Kidney (tissue), 14 donors: ENCODE results near the gene CHERP. TPM values are rescaled to one million over a fixed set of nuclear protein-coding genes. Genes with fewer than 3 reads are reported as not detected.

Experiments used
- DNase-seq, 5 donors: peaks; one replicate each; pipeline ENCODE4 v3.0.0-alpha.2; 2013 to 2020
- FAIRE-seq: peaks from 2 replicates; lab custom pipeline; 2012; peaks lifted over from hg19 to GRCh38; lab: Jason Lieb, UNC
- H3K27ac ChIP-seq, 2 donors: one replicate each; pipeline ENCODE4 v1.7.0; 2013; ENCODE audit warnings: low read depth in 2 of 2, low read length in 2 of 2, inconsistent platforms in 1 of 2
- H3K27me3 ChIP-seq: one replicate; pipeline ENCODE4 v1.7.1; 2013; ENCODE audit warnings: low read length, inconsistent platforms; ENCODE audit not compliant: control insufficient read depth, insufficient read depth
- H3K36me3 ChIP-seq, 3 donors: one replicate each; pipeline versions ENCODE4 v1.7.0 to v1.7.1; 2013; ENCODE audit warnings: low read length in 3 of 3, control low read depth in 1 of 3, inconsistent platforms in 1 of 3; ENCODE audit not compliant: insufficient read depth in 3 of 3, control insufficient read depth in 2 of 3
- H3K4me1 ChIP-seq, 3 donors: one replicate each; pipeline versions ENCODE4 v1.7.0 to v1.7.1; 2013; ENCODE audit warnings: low read length in 3 of 3, inconsistent platforms in 1 of 3, low read depth in 1 of 3; ENCODE audit not compliant: control insufficient read depth in 2 of 3, insufficient read depth in 2 of 3
- H3K4me3 ChIP-seq, 3 donors: one replicate each; pipeline versions ENCODE4 v1.7.0 to v1.8.1; 2013; ENCODE audit warnings: low read length in 3 of 3, control low read depth in 1 of 3, inconsistent platforms in 1 of 3
- H3K9ac ChIP-seq, 3 donors: one replicate each; pipeline versions ENCODE4 v1.7.0 to v1.7.1; 2013; ENCODE audit warnings: low read length in 3 of 3, control low read depth in 1 of 3, inconsistent platforms in 1 of 3
- H3K9me3 ChIP-seq, 3 donors: one replicate each; pipeline versions ENCODE4 v1.7.0 to v1.7.1; 2013; ENCODE audit warnings: low read length in 3 of 3, control low read depth in 1 of 3, inconsistent platforms in 1 of 3; ENCODE audit not compliant: control insufficient read depth in 2 of 3, insufficient read depth in 1 of 3
- intact Hi-C: fragments of 100-400 bp; cut with DNase I; formaldehyde crosslinking; loops from one replicate; pipeline ENCODE4 v1.11.1; 2022
- polyA plus RNA-seq: library from polyadenylated mRNA; stranded (reverse); fragments of 350-450 nt; fragmentation: Illumina TruSeq; extraction: RNeasy Lipid Tissue Mini Kit (QIAGEN cat#74804); gene quantifications from one replicate; pipeline ENCODE4 v1.2.3, GENCODE V29; 2014; ENCODE audit warnings: low read depth, low replicate concordance; ENCODE audit not compliant: insufficient read depth
- total RNA-seq: library from RNA; stranded (reverse); fragmentation: NEBNext Ultra II Directional; extraction: Animal tissue kit (Norgen Biotek cat#: 25700); gene quantifications from one replicate; pipeline ENCODE4 v1.2.1, GENCODE V29; 2021
- TF ChIP-seq, protein P1 (sequence below): IDR thresholded peaks from 3 replicates; pipeline ENCODE4 v1.5.1; 2012; ENCODE audit warnings: mild to moderate bottlenecking, moderate library complexity, borderline replicate concordance; ENCODE audit not compliant: insufficient read depth; ENCODE audit errors: extremely low read depth
- donor health status: control.
- donor health status: control.
- donor health status: control.
- donor health status: control.
- donor health status: control.
- donor health status: DM: yes; HTN: yes; CAD: no.
- donor health status: Normal renal cell carcinoma (clear cell type).

Gene CHERP
- total and polyA plus RNA-seq, 2 donors from 2014 or later = 14.6 to 37.2 TPM

DNA sequence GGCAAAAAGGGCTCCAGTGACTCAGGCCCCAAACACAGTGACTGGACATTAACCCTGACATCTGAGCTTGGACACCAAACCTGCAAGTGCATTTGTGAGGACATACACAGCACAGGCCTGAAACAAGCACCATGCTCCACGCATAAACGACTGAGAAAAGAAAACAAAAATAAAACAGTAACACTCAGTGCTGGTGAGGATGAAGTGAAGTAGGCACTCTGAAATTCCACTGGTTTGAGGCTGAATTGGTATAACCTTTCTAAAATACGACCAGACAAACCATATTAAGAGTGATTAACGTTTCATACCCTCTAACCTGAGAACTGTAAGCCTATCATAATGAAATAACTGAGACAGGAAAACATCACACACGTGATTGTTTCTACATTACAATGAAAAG is 24.5 kb upstream of the CHERP start:
- no peak overlapping the region for H3K4me3 ChIP-seq
- DNase-seq (no peak), FAIRE-seq (no peak)
- peaks cover 0 to 7% (median 6%) of the 10 kb centered on the region in 3 donors for H3K4me1 ChIP-seq
- intact Hi-C loops = no loop called here
- H3K36me3 ChIP-seq = peaks cover 5 to 44% (median 14%) of the 10 kb centered on the region in 3 donors
- TF ChIP-seq, protein P1, sequence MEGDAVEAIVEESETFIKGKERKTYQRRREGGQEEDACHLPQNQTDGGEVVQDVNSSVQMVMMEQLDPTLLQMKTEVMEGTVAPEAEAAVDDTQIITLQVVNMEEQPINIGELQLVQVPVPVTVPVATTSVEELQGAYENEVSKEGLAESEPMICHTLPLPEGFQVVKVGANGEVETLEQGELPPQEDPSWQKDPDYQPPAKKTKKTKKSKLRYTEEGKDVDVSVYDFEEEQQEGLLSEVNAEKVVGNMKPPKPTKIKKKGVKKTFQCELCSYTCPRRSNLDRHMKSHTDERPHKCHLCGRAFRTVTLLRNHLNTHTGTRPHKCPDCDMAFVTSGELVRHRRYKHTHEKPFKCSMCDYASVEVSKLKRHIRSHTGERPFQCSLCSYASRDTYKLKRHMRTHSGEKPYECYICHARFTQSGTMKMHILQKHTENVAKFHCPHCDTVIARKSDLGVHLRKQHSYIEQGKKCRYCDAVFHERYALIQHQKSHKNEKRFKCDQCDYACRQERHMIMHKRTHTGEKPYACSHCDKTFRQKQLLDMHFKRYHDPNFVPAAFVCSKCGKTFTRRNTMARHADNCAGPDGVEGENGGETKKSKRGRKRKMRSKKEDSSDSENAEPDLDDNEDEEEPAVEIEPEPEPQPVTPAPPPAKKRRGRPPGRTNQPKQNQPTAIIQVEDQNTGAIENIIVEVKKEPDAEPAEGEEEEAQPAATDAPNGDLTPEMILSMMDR = no peak
- H3K9ac ChIP-seq = no peak overlapping the region
- no peaks in the 10 kb centered on the region for H3K27me3 ChIP-seq
- H3K27ac ChIP-seq = no peak overlapping the region
- no peaks in the 10 kb centered on the region for H3K9me3 ChIP-seq

DNA sequence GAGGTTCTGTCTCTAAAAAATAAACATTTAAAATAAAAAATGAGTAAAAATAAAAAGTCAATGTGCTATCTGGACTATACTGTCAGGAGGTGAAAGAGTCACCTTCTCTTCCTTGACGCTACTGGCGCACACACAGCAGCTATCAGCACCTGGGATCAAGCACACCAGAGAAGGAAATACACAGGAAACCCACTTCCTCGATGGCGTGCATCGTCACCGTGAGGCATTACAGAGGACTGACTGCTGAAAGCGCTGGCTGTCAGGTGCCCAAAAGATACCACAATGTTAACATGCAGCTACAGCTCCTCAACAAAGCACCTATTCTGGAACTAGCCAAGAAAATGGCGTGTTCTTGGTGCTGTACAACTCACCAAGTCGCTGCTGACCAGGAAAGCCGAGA is 23.9 kb upstream of the CHERP start:
- intact Hi-C loops = no loop called here
- no peak overlapping the region for H3K27ac ChIP-seq
- TF ChIP-seq, protein P1 = no peak
- DNase-seq (peak in 1 of 5 donors; percentile 81), FAIRE-seq (no peak)
- H3K9ac ChIP-seq = no peak overlapping the region
- H3K9me3 ChIP-seq = no peaks in the 10 kb centered on the region
- peaks cover 0 to 2% (median 2%) of the 10 kb centered on the region in 3 donors for H3K4me1 ChIP-seq
- H3K27me3 ChIP-seq = no peaks in the 10 kb centered on the region
- H3K36me3 ChIP-seq = peaks cover 5 to 44% (median 19%) of the 10 kb centered on the region in 3 donors
- H3K4me3 ChIP-seq = no peak overlapping the region

DNA sequence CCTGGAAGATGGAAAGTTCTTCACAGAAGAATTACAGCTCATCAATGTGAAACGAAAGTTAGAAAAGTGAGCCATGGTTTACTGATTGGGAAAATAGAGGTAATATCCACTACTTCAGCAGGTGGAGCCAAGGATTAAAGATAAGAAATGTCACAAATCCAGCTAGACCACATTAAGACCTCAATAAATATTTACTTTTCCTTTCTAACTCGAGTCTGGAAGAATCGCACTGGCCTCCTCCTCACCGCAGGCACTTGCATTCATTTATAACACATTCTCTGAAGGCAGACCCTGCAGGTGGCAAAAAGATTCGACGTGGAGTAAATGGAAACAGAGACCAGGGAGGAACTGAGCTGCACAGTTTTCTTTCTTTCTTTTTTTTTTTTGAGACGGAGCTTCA is 22.6 kb upstream of the CHERP start:
- H3K27me3 ChIP-seq = no peaks in the 10 kb centered on the region
- intact Hi-C loops = no loop called here
- DNase-seq (no peak), FAIRE-seq (no peak)
- H3K4me3 ChIP-seq = no peak overlapping the region
- H3K9ac ChIP-seq = no peak overlapping the region
- H3K4me1 ChIP-seq = no peaks in the 10 kb centered on the region
- no peak overlapping the region for H3K27ac ChIP-seq
- peaks cover 5 to 41% (median 20%) of the 10 kb centered on the region in 3 donors for H3K36me3 ChIP-seq
- TF ChIP-seq, protein P1 = no peak
- no peaks in the 10 kb centered on the region for H3K9me3 ChIP-seq

DNA sequence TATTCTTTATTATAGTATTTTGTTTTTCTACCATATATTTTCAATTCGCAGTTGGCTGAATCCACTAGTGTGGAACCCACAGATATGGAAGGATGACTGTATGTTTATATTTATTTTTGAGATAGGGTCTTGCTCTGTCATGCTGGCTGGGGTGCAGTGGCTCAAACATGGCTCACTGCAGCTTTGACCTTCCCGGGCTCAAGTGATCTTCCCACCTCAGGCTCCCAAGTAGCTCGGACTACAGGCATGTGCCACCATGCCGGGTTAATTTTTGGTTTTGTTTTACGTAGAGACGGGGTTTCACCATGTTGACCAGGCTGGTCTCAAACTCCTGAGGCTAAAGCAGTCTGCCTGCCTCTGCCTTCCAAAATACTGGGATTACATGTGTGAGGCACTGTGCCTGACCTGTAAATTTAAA is 20.4 kb upstream of the CHERP start:
- DNase-seq (no peak), FAIRE-seq (no peak)
- H3K36me3 ChIP-seq = peaks cover 5 to 40% (median 23%) of the 10 kb centered on the region in 3 donors
- intact Hi-C loops = no loop called here
- H3K4me3 ChIP-seq = no peak overlapping the region
- H3K4me1 ChIP-seq = no peaks in the 10 kb centered on the region
- H3K9me3 ChIP-seq = no peaks in the 10 kb centered on the region
- TF ChIP-seq, protein P1 = no peak
- H3K27ac ChIP-seq = no peak overlapping the region
- no peaks in the 10 kb centered on the region for H3K27me3 ChIP-seq
- no peak overlapping the region for H3K9ac ChIP-seq
